ENCODE results near the gene GALNT1. TPM values are rescaled to one million over a fixed set of nuclear protein-coding genes. Genes with fewer than 3 reads are reported as not detected.

The GALNT1 gene
- total and polyA plus RNA-seq, 2 experiments from 2014 or later, result 47.4 to 110 TPM

- no peak for DNase-seq (ENCODE audit: low read depth in 1 of 2, low spot score in 1 of 2)
- Histone ChIP-seq H3K36me3 (peaks cover 7% of the 10 kb centered on the region), H3K9me3 (ENCODE audit: low read depth) (no peaks in the 10 kb centered on the region), H3K4me1 (ENCODE audit: low read depth) (no peaks in the 10 kb centered on the region), H3K27me3 (no peaks in the 10 kb centered on the region), H3K4me3 (no peak overlapping the region), H3K27ac (no peak overlapping the region)
- no peak for TF ChIP-seq CTCF (IDR thresholded peaks at IDR 0.05; ENCODE audit: low read depth, low read length)
Observed at GRCh38 chr18:35705988-35706387, 124.4 kb downstream of the GALNT1 start.

GRCh38 chr18:35707247-35707646, 125.7 kb downstream of the GALNT1 start:
- no peak for DNase-seq (ENCODE audit: low read depth in 1 of 2, low spot score in 1 of 2)
- H3K27me3 ChIP-seq, result no peaks in the 10 kb centered on the region
- H3K4me1 ChIP-seq (ENCODE audit: low read depth), result no peaks in the 10 kb centered on the region
- peaks cover 7% of the 10 kb centered on the region for H3K36me3 ChIP-seq
- H3K27ac ChIP-seq, result no peak overlapping the region
- H3K9me3 ChIP-seq (ENCODE audit: low read depth), result no peaks in the 10 kb centered on the region
- H3K4me3 ChIP-seq, result no peak overlapping the region
- TF ChIP-seq CTCF (IDR thresholded peaks at IDR 0.05; ENCODE audit: low read depth, low read length), result no peak

GRCh38 chr18:35707674-35708073, 126.1 kb downstream of the GALNT1 start:
- Histone ChIP-seq H3K27me3 (no peaks in the 10 kb centered on the region), H3K4me1 (ENCODE audit: low read depth) (no peaks in the 10 kb centered on the region), H3K36me3 (peaks cover 7% of the 10 kb centered on the region), H3K27ac (no peak overlapping the region), H3K9me3 (ENCODE audit: low read depth) (no peaks in the 10 kb centered on the region), H3K4me3 (no peak overlapping the region)
- no peak for TF ChIP-seq CTCF (IDR thresholded peaks at IDR 0.05; ENCODE audit: low read depth, low read length)
- DNase-seq (ENCODE audit: low read depth in 1 of 2, low spot score in 1 of 2), result no peak

- H3K4me1 ChIP-seq (ENCODE audit: low read depth), result no peaks in the 10 kb centered on the region
- H3K36me3 ChIP-seq, result peaks cover 7% of the 10 kb centered on the region
- no peak overlapping the region for H3K4me3 ChIP-seq
- H3K9me3 ChIP-seq (ENCODE audit: low read depth), result no peaks in the 10 kb centered on the region
- no peaks in the 10 kb centered on the region for H3K27me3 ChIP-seq
- DNase-seq (ENCODE audit: low read depth in 1 of 2, low spot score in 1 of 2), result no peak
- TF ChIP-seq CTCF (IDR thresholded peaks at IDR 0.05; ENCODE audit: low read depth, low read length), result no peak
- H3K27ac ChIP-seq, result no peak overlapping the region
Observed at GRCh38 chr18:35710581-35710980, 129.0 kb downstream of the GALNT1 start.

- H3K9me3 ChIP-seq (ENCODE audit: low read depth), result no peaks in the 10 kb centered on the region
- H3K4me1 ChIP-seq (ENCODE audit: low read depth), result no peaks in the 10 kb centered on the region
- H3K4me3 ChIP-seq, result no peak overlapping the region
- TF ChIP-seq CTCF (IDR thresholded peaks at IDR 0.05; ENCODE audit: low read depth, low read length), result no peak
- peaks cover 7% of the 10 kb centered on the region for H3K36me3 ChIP-seq
- no peaks in the 10 kb centered on the region for H3K27me3 ChIP-seq
- no peak overlapping the region for H3K27ac ChIP-seq
- no peak for DNase-seq (ENCODE audit: low read depth in 1 of 2, low spot score in 1 of 2)
Observed at GRCh38 chr18:35711227-35711626, 129.7 kb downstream of the GALNT1 start.

- Histone ChIP-seq H3K4me1 (ENCODE audit: low read depth) (no peaks in the 10 kb centered on the region), H3K36me3 (peaks cover 7% of the 10 kb centered on the region), H3K27me3 (no peaks in the 10 kb centered on the region), H3K4me3 (no peak overlapping the region), H3K9me3 (ENCODE audit: low read depth) (no peaks in the 10 kb centered on the region), H3K27ac (no peak overlapping the region)
- no peak for TF ChIP-seq CTCF (IDR thresholded peaks at IDR 0.05; ENCODE audit: low read depth, low read length)
- DNase-seq (ENCODE audit: low read depth in 1 of 2, low spot score in 1 of 2), result peak in 1 of 2 donors; percentile 63
Observed at GRCh38 chr18:35713545-35713944, 132.0 kb downstream of the GALNT1 start.

All from cardiac muscle cell (in vitro differentiated cells and primary cell).